Measurements from ENCODE around the gene POU6F2.
"Not testable (repeated sequence)": the region's sequence is repeated elsewhere in the genome, so short reads cannot be mapped to it uniquely, and the experiment has no call there.

POU6F2 gene

DNA sequence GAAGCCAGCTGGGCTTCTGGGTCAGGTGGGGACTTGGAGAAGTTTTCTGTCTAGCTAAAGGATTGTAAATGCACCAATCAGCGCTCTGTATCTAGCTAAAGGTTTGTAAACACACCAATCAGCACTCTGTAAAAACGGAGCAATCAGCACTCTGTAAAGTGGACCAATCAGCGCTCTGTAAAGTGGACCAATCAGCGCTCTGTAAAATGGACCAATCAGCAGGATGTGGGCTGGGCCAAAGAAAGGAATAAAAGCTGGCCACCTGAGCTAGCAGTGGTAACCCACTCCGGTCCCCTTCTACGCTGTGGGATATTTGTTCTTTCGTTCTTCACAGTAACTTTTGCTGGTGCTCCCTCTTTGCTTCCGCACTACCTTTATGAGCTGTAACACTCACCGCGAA, 216.7 kb downstream of the POU6F2 start:
- not testable (repeated sequence) for FAIRE-seq

DNA sequence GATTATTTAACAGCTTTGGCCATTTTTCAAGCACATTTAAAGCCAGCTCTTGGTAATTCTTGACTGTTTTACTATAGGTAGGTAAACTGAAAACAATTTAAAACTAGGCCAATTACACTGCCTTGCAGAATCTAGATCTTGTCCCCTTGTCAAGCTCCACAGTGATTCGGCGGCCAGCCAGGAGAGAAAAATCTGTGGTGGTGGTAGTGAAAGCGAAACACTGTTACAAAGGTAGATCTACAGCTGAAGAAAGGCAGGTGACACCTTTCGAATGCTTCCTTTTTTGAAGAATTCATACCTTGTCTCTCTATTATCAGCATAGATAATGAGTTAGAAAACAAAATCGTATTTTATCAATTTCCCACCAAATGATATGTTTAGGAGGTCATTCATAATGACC, 218.3 kb downstream of the POU6F2 start:
- no peak for FAIRE-seq

GRCh38 chr7:39197831-39198230, 220.1 kb downstream of the POU6F2 start:
- peak; percentile 87 for FAIRE-seq

GRCh38 chr7:39198556-39198955, 220.8 kb downstream of the POU6F2 start:
- no peak for FAIRE-seq

DNA sequence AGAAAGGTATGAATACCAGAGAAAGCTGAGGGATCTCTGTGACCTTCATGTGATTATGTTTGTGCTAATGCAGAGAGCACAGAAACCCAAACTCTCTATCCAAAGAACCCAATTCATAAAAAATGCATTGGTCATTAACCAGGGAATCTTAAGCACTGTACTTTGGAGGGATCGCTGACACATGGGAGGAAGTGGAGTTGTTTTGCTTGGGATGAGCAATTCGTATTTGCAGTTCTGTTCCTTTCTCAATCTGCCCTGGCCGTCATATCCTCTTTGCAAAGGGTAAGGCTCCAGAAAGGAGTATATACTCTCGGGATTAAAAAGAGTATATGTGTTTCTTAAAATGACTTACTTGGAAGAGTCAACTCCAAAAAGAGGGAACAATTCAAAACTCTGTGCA, 221.3 kb downstream of the POU6F2 start:
- no peak for FAIRE-seq

DNA sequence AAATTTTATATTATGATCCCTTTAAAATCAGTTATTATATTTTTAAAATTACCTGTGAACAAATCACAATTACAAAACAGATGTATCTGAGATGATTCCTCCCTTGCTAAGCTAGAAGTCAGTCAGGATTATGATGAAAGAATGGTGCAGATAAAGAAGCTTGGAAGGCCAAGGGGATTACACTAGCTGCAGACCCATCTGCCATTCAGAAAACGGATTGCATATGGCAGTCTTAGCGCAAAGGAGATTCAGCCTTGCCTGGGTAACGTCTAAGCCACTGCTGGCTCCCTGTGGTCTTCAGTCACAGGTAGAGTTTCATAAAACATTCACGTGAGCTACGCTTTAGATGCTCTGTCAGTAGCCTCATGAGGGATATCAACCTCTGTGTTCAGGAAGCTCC, 222.2 kb downstream of the POU6F2 start:
- no peak for FAIRE-seq

GRCh38 chr7:39202041-39202440, 224.3 kb downstream of the POU6F2 start:
- FAIRE-seq, result no peak

DNA sequence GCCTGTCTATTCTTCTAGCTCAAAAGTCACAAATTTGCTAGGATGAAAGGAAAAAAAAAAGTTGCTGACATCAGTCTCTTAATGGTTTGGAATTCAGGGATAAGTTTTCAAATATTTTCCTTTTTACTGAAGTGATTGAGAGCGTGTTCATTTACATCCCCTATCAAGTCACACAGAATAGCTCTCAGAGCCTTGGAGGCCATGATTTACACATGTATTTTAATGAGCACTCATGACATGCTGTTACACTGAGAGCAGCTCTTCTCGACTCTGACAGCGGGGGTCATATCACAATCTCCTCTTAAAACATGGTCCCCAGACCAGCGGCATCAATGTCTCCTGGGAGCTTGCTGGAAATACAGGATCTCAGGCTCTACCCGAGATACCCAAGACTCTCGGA, 232.7 kb downstream of the POU6F2 start:
- FAIRE-seq, result no peak

DNA sequence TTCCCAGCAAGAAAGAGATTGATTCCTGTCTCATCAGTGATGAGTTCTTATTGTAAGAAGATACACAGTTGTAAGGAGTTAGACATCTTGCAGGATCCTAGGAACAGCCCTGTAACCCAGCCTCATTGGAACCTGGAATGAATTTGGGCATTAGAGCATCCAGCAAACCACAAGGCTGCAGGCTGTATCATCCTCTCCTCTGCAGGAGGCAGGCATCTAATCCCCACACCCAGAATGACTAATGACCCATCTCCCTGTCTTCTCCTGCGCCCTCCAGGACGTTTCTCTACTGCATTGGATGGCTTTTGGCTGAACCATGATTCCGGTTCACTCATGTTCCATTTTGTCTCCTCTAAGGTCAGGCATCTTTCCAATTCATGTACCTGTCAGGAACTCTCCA, 233.9 kb downstream of the POU6F2 start:
- FAIRE-seq, result no peak

GRCh38 chr7:39212876-39213275, 235.2 kb downstream of the POU6F2 start:
- no peak for FAIRE-seq

DNA sequence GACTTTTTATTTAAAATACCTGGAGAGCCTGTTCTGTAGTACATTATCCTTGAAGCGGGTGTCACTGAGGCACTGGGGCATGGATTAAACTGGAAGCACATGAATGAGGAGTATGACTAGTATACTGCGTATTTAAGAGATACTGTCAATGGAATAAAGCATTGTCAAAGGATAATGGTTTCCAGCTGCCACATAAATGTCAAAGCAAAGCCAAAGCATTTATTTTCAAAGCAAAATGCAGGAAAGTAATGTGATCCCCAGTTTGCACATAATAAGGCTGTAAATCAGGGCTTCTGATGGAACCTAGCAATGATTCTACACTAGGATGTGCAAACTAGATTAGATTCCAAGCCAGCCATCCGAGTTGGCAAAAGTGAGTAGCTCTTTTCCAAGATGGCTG, 240.1 kb downstream of the POU6F2 start:
- no peak for FAIRE-seq

GRCh38 chr7:39219869-39220268, 242.2 kb downstream of the POU6F2 start:
- no peak for FAIRE-seq

- no peak for FAIRE-seq
Measured at GRCh38 chr7:39221901-39222300, 244.2 kb downstream of the POU6F2 start.

DNA sequence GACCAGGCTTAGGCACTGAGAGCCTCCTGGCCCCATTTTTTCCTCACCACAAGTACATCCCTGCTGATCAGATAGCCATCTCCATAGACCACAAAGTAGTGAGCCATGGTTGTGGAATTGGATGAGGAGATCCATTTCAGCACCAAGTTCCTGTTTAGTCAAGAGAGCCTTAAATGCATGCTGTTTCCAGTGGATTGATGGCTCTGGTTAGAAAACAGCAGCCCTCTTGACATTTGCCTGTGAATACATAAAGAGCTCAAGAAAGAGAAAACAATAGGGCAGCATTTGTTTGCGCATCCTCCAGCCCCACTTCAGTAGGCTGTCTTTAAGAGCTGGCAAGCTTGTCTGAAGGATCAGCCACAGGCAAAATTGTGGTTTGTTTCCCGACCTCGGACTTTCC, 251.2 kb downstream of the POU6F2 start:
- no peak for FAIRE-seq

DNA sequence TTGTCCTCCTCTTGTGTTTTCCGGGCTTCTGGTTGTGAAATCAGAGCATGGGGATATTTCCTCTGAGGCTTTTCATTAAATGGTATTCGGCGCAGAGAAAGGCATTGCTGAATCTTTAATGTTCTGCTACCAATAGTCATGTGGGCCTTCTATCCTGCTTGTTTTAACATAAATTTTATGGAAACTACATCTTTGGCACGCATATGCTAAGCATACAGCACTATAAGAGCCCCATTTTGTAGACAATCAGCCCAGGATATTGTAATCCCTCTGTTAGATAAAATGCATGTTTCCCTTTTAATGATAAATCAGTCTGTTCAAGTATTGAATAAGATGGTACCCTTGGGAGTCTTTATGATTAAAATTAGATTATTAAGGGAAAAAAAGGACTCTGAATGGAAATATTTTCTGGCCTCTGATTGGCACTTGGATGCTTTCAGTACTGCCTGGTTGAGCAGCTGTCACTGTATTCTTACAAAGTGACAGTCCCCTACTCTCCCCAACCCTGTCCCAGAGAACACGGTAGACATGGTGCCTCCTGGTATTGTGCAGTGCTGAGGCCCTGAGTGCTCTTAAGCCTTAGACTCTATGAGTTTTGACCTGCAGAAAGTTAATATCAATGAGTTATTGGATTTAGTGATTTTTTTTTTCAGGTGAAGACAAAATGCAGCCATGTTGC, 256.3 kb downstream of the POU6F2 start:
- FAIRE-seq, result no peak

DNA sequence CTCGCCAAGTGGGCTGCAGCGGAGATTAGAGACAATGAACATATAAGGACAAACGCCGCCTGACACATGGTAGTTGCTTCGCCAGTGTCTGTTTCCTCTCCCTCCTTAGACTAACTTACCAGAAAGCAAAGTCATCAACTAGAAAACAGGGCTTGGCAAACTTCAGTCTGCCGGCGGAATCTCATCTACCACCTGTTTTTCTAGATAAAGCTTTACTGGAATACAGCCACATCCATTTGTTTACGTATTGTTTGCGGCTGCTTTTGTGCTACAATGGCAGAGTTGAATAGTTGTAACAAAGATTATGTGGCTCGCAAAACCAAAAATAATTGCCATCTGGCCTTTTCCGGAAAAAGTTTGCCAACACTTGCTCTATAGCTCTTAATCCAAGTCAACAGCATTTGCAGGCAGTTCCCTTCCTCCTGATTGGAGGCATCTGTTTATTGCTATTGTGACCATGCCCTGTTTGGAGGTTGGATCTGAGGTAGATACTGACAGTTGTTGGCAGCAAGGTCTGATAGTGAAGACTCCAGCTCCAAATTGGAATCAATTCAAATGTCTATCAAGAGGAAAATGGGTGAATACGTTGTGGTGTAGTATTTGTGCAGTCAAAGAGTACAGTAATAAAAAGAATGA, 260.6 kb downstream of the POU6F2 start:
- FAIRE-seq, result no peak

GRCh38 chr7:39240864-39241263, 263.2 kb downstream of the POU6F2 start:
- FAIRE-seq, result no peak

DNA sequence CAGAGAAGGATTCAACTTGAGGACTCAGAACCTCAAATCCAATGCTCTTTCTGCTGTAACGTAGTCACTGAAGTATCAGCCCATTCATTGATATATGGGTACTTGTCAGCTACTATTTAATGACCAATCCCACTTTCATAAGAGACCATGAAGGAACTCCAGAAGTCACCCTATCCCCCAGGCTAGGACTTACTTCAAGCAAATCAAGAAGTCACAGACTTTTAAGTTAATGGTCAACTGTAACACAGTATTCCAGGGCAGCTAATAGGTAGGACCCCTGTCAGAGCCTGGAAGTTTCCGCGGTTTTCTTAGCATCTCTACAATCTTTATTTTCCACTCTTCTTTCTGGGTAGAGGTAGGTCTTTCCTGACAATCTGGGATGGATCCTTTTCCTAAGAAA, 269.9 kb downstream of the POU6F2 start:
- FAIRE-seq, result no peak

GRCh38 chr7:39248041-39248691, 270.5 kb downstream of the POU6F2 start:
- peak; percentile 37 for FAIRE-seq

DNA sequence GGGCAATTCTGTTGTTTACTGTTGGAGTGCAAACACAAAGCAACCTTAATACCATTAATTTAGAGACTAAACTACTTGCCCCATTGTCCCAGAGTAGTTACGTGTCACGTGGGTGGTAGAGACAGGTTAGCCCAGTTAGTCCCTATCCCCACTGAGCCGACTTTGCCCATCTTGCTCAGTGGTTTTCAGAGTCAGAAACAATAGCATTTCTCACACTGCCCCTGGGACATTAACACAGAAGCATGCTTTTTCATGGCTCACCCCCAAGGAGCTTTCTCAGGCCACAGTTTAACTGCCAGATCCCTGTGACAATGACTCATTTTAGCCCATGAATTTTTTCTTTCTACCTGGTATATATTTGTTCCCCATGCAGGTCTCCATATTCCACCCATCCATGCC, 271.0 kb downstream of the POU6F2 start:
- FAIRE-seq, result no peak

GRCh38 chr7:39249635-39250152, 272.0 kb downstream of the POU6F2 start:
- FAIRE-seq, result no peak

GRCh38 chr7:39252916-39253315, 275.2 kb downstream of the POU6F2 start:
- FAIRE-seq, result no peak

DNA sequence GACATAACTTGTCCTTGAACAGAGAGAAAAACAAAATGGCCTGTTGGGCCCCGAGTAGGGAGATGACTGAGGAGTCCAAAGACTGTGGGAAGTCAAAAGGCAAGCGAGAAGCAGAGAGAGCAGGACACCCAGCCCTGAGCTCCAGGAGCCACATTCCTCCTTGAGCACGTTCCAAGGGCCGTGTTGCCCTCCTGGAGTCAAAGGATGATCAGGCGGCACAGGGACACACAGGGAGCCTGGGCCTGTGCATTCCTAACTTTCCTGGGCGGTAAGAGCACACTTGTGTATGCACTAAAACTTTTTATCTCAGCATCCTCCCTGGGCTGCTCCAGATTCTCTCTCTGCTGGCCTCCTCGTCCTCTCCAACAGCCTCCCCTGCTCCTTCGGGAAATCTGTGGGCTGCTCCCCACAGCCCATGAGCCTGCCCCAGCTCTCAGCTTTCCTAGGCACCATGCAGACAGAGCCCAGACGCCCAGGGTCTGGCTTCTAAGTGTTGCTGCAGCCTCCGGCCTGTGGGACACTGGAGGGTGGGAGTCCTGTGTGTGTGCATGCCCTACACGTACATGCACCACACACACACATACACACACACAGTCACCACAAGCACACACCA, 281.8 kb downstream of the POU6F2 start:
- FAIRE-seq, result no peak

All from endometrium (tissue), 2 donors.